Activated CD4-positive, alpha-beta T cell treated with anti-CD3 and anti-CD28 coated beads, Interleukin-2, amount 50 U/mL, for 24 hours (primary cell): ENCODE measurements around the gene ZFYVE27.

ENCODE experiments used
- DNase-seq, 2 donors: peaks; one replicate each; pipeline ENCODE4 v3.0.0-alpha.2; 2020; ENCODE audit warnings: low read depth in 1 of 2, low spot score in 1 of 2

Gene ZFYVE27

GRCh38 chr10:97785731-97786130 is 48.8 kb downstream of the ZFYVE27 start:
- DNase-seq, result no peak

- no peak for DNase-seq
These were observed 51.9 kb downstream of the ZFYVE27 start for GRCh38 chr10:97788552-97789442.

GRCh38 chr10:97789770-97790397 is 53.0 kb downstream of the ZFYVE27 start:
- DNase-seq, result no peak

GRCh38 chr10:97791824-97792721 is 55.1 kb downstream of the ZFYVE27 start:
- peak; percentile 55 to 65 for DNase-seq

DNA sequence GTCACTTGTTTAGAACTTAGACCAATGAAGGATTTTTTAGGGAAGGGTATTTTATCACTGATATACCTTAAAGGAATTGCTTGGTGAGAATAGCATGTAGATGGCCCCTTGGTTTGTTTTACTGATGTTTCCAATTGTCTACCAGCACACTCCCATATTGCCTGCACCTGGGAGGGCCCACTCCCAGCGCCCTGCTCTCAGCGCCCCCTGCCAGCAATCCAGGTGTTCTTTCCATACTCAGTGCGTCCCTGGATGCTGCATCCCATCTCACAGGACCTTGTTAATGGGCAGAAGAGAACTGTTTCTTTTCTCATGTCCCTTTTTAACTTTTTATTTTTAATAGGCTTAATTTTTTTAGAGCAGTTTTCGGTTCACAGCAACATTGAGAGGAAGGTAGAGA is 59.0 kb downstream of the ZFYVE27 start:
- DNase-seq, result no peak

DNA sequence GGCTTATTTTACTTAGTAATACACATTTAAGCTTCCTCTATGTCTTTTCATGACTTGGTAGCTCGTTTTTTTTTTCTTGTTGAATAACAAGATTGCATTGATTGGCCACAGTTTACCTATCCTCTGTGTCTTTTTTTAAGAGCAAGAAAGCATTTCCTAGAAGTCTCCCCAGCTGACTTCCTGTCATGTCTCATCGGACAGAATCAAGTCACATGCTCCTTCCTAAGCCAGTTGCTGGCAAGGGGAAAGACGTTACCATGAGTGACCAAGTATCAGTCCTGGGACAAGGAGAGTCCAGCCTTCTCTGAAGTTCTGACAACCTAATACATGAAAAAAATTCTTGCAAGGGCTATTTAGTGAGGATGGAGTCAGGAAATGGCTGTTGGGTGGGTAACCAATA is 59.7 kb downstream of the ZFYVE27 start:
- peak in 1 of 2 donors; percentile 30 for DNase-seq

- DNase-seq, result no peak
These were observed 62.2 kb downstream of the ZFYVE27 start for GRCh38 chr10:97798958-97799610.

- no peak for DNase-seq
These were observed 63.5 kb downstream of the ZFYVE27 start for GRCh38 chr10:97800474-97800873.

DNA sequence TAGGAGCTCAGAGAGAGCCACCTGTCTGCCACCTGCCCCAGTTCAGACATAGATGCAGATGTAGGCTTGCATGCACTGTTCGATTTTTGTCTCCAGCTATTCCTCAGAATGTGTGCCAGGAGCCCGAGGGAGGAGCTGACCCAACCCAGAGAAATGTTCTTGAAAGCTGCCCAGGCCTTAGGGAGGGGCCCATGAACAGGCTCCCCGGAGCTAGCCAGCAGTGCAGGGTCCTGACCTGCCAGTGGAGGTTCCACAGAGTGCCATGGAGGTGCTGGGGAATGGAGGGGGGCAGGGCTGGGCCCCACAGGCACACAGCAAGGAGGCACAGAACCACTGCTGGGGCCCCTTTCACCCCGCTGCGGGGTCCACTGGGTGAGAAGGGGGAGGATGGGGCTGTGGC is 64.5 kb downstream of the ZFYVE27 start:
- DNase-seq, result no peak

GRCh38 chr10:97805096-97805884 is 68.4 kb downstream of the ZFYVE27 start:
- no peak for DNase-seq

DNA sequence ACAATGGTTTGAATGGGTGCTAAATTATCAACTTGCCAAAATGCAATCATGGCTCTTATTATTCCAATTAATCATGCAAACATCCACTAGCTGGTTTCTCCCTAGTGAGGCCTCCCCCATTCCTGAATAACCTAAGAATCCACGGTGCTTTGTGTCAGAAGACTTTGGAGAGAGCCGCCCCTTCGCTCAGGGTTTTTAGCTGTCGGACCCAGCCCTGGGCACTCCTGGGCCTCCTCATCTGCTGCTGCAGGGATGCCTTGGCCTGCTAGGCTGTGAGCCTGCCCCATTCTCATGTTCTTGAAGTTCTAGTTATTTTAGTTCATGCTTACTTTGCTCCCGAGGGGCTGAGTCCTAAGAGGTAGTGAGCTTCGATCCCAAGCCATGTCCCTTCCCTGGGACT is 69.0 kb downstream of the ZFYVE27 start:
- DNase-seq, result no peak

- no peak for DNase-seq
These were observed 73.5 kb downstream of the ZFYVE27 start for GRCh38 chr10:97810446-97810845.
